Stimulated activated CD4-positive, alpha-beta T cell treated with anti-CD3 and anti-CD28 coated beads, TNF-alpha, amount 100 ng/mL, for 1 hour (primary cell): Measurements from ENCODE around the gene TPD52L1.
"Not testable (repeated sequence)": the region's sequence is repeated elsewhere in the genome, so short reads cannot be mapped to it uniquely, and the experiment has no call there.

Experiments used
- DNase-seq, 3 donors: peaks; one replicate each; pipeline ENCODE4 v3.0.0-alpha.2; 2020; ENCODE audit warnings: low read depth in 3 of 3, low spot score in 1 of 3

The TPD52L1 gene

GRCh38 chr6:125268765-125269164, 115.2 kb downstream of the TPD52L1 start:
- DNase-seq = no peak

- no peak for DNase-seq
Measured at GRCh38 chr6:125269328-125269985, 115.9 kb downstream of the TPD52L1 start.

- no peak for DNase-seq
Measured at GRCh38 chr6:125270380-125270779, 116.8 kb downstream of the TPD52L1 start.

- no peak for DNase-seq
Measured at GRCh38 chr6:125271486-125272159, 118.0 kb downstream of the TPD52L1 start.

GRCh38 chr6:125273251-125273650, 119.7 kb downstream of the TPD52L1 start:
- no peak for DNase-seq

GRCh38 chr6:125273965-125274364, 120.4 kb downstream of the TPD52L1 start:
- DNase-seq = no peak

- DNase-seq = no peak
Measured at GRCh38 chr6:125274935-125275334, 121.4 kb downstream of the TPD52L1 start.

- DNase-seq = no peak
Measured at GRCh38 chr6:125275779-125276178, 122.2 kb downstream of the TPD52L1 start.

- DNase-seq = no peak
Measured at GRCh38 chr6:125277838-125278237, 124.3 kb downstream of the TPD52L1 start.

- DNase-seq = no peak
Measured at GRCh38 chr6:125279961-125280360, 126.4 kb downstream of the TPD52L1 start.

- DNase-seq = not testable (repeated sequence)
Measured at GRCh38 chr6:125280370-125281035, 126.9 kb downstream of the TPD52L1 start.

- not testable (repeated sequence) for DNase-seq
Measured at GRCh38 chr6:125282470-125282869, 128.9 kb downstream of the TPD52L1 start.

- no peak for DNase-seq
Measured at GRCh38 chr6:125285353-125285752, 131.8 kb downstream of the TPD52L1 start.

GRCh38 chr6:125285936-125286335, 132.4 kb downstream of the TPD52L1 start:
- no peak for DNase-seq

- no peak for DNase-seq
Measured at GRCh38 chr6:125287718-125288117, 134.1 kb downstream of the TPD52L1 start.

GRCh38 chr6:125293587-125293986, 140.0 kb downstream of the TPD52L1 start:
- DNase-seq = no peak

GRCh38 chr6:125294036-125294435, 140.5 kb downstream of the TPD52L1 start:
- DNase-seq = no peak

- no peak for DNase-seq
Measured at GRCh38 chr6:125294925-125295324, 141.4 kb downstream of the TPD52L1 start.

GRCh38 chr6:125296471-125296870, 142.9 kb downstream of the TPD52L1 start:
- DNase-seq = no peak

- no peak for DNase-seq
Measured at GRCh38 chr6:125299257-125299656, 145.7 kb downstream of the TPD52L1 start.

GRCh38 chr6:125300992-125301434, 147.4 kb downstream of the TPD52L1 start:
- no peak for DNase-seq
